ENCODE data around the gene ARSI.
"Not testable (repeated sequence)": the region's sequence is repeated elsewhere in the genome, so short reads cannot be mapped to it uniquely, and the experiment has no call there.

The ARSI gene

GRCh38 chr5:150254774-150255173 is 47.9 kb downstream of the ARSI start:
- Histone ChIP-seq H3K4me3 (ENCODE audit: low read length) (no peak overlapping the region), H3K9ac (ENCODE audit: low read length) (no peak overlapping the region), H3K36me3 (ENCODE audit: control insufficient read depth, insufficient read depth, low read length) (no peaks in the 10 kb centered on the region), H3K9me3 (ENCODE audit: control insufficient read depth, low read length) (no peaks in the 10 kb centered on the region), H3K27me3 (ENCODE audit: control insufficient read depth, insufficient read depth, low read length) (no peaks in the 10 kb centered on the region), H3K4me1 (ENCODE audit: control insufficient read depth, insufficient read depth, low read length) (no peaks in the 10 kb centered on the region)

DNA sequence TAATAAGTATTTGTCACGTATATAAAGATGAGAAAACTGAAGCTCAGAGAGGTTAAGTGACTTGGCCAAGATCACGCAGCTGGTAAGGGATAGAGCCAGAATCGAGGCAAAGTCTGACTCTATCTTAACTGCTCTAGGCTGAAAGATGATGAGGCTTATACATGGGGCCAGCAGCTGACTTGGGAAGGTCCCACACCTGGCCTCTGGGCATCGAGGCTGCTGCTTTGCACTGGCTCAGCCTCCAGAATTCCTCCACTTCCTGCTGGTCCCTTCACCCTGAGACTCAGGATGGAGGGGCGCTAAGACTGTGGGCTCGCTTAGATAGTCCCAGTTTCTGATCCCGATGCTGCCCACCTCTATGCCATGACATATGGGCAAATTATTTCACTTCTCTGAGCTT is 48.3 kb downstream of the ARSI start:
- H3K9me3 ChIP-seq (ENCODE audit: control insufficient read depth, low read length), result no peaks in the 10 kb centered on the region
- no peaks in the 10 kb centered on the region for H3K4me1 ChIP-seq (ENCODE audit: control insufficient read depth, insufficient read depth, low read length)
- H3K9ac ChIP-seq (ENCODE audit: low read length), result no peak overlapping the region
- no peaks in the 10 kb centered on the region for H3K36me3 ChIP-seq (ENCODE audit: control insufficient read depth, insufficient read depth, low read length)
- no peak overlapping the region for H3K4me3 ChIP-seq (ENCODE audit: low read length)
- no peaks in the 10 kb centered on the region for H3K27me3 ChIP-seq (ENCODE audit: control insufficient read depth, insufficient read depth, low read length)

DNA sequence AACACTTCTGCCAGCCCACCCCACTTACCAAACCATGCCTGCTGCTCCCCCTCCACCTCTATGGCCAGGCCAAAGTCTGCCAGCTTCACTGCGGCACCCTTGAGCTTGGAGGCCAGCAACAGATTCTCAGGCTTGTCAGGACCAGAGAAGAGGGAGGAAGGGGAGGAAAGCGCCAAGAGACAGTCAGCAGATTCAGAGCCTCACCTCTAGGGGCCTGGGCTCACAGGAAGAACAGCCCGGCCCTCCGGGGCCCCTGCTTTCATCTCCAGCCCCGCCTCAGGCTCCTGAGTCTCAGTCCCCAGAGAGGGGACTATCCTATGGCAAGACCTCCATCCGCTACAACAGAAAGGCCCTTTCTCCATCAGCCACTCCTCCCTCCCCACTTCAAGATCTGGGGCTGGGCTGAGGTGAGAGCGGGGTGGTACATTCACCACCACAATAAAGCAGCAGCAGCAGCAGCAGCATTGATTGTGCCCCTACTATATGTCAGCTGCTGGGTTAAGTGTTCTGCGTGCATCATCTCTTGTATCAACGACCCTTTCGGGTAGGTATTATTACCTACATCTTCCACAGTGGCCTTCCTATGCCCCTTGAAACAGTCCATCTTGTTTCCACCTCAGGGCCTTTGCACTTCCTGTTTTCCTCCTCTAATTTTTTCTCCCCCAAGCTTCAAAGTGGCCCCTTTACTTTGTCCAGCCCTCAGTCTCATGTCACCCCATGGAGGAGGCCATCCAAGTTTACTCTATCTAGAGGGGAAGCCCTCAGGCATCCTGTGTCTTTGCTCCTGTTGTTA is 49.1 kb downstream of the ARSI start:
- no peak overlapping the region for H3K4me3 ChIP-seq (ENCODE audit: low read length)
- H3K4me1 ChIP-seq (ENCODE audit: control insufficient read depth, insufficient read depth, low read length), result no peaks in the 10 kb centered on the region
- no peak overlapping the region for H3K9ac ChIP-seq (ENCODE audit: low read length)
- H3K9me3 ChIP-seq (ENCODE audit: control insufficient read depth, low read length), result no peaks in the 10 kb centered on the region
- no peaks in the 10 kb centered on the region for H3K27me3 ChIP-seq (ENCODE audit: control insufficient read depth, insufficient read depth, low read length)
- H3K36me3 ChIP-seq (ENCODE audit: control insufficient read depth, insufficient read depth, low read length), result no peaks in the 10 kb centered on the region

DNA sequence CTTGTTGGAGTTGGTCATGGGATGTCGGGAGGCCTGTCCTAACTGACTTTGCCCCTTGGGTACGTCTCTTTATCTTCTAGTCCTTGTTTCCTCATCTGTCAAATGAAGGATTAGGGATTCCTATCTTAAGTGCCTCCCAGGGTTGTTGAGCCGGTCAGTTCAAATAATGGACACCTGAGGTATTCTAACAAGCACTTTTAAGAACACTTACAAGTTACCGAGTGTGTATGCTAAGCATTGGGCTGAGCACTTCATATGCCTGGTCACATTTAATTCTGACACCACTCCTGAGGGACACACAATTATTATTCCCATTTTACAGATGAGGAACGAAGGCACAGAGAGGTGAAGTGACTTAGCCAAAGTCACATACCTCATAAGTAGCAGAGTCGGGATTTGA is 50.2 kb downstream of the ARSI start:
- Histone ChIP-seq H3K9ac (ENCODE audit: low read length) (no peak overlapping the region), H3K4me3 (ENCODE audit: low read length) (no peak overlapping the region), H3K4me1 (ENCODE audit: control insufficient read depth, insufficient read depth, low read length) (no peaks in the 10 kb centered on the region), H3K9me3 (ENCODE audit: control insufficient read depth, low read length) (no peaks in the 10 kb centered on the region), H3K27me3 (ENCODE audit: control insufficient read depth, insufficient read depth, low read length) (no peaks in the 10 kb centered on the region), H3K36me3 (ENCODE audit: control insufficient read depth, insufficient read depth, low read length) (no peaks in the 10 kb centered on the region)

GRCh38 chr5:150251504-150251903 is 51.2 kb downstream of the ARSI start:
- no peaks in the 10 kb centered on the region for H3K27me3 ChIP-seq (ENCODE audit: control insufficient read depth, insufficient read depth, low read length)
- no peak overlapping the region for H3K4me3 ChIP-seq (ENCODE audit: low read length)
- no peaks in the 10 kb centered on the region for H3K9me3 ChIP-seq (ENCODE audit: control insufficient read depth, low read length)
- no peaks in the 10 kb centered on the region for H3K4me1 ChIP-seq (ENCODE audit: control insufficient read depth, insufficient read depth, low read length)
- H3K36me3 ChIP-seq (ENCODE audit: control insufficient read depth, insufficient read depth, low read length), result no peaks in the 10 kb centered on the region
- no peak overlapping the region for H3K9ac ChIP-seq (ENCODE audit: low read length)

GRCh38 chr5:150249744-150250143 is 53.0 kb downstream of the ARSI start:
- Histone ChIP-seq H3K9me3 (ENCODE audit: control insufficient read depth, low read length) (no peaks in the 10 kb centered on the region), H3K4me1 (ENCODE audit: control insufficient read depth, insufficient read depth, low read length) (no peaks in the 10 kb centered on the region), H3K36me3 (ENCODE audit: control insufficient read depth, insufficient read depth, low read length) (no peaks in the 10 kb centered on the region), H3K9ac (ENCODE audit: low read length) (no peak overlapping the region), H3K27me3 (ENCODE audit: control insufficient read depth, insufficient read depth, low read length) (no peaks in the 10 kb centered on the region), H3K4me3 (ENCODE audit: low read length) (no peak overlapping the region)

- Histone ChIP-seq H3K9ac (ENCODE audit: low read length) (no peak overlapping the region), H3K36me3 (ENCODE audit: control insufficient read depth, insufficient read depth, low read length) (no peaks in the 10 kb centered on the region)
These were observed 53.8 kb downstream of the ARSI start for GRCh38 chr5:150248946-150249345.

GRCh38 chr5:150248493-150248892 is 54.2 kb downstream of the ARSI start:
- not testable (repeated sequence) for H3K36me3 ChIP-seq (ENCODE audit: control insufficient read depth, insufficient read depth, low read length); H3K4me1 ChIP-seq (ENCODE audit: control insufficient read depth, insufficient read depth, low read length); H3K4me3 ChIP-seq (ENCODE audit: low read length); H3K9me3 ChIP-seq (ENCODE audit: control insufficient read depth, low read length); H3K27me3 ChIP-seq (ENCODE audit: control insufficient read depth, insufficient read depth, low read length); H3K9ac ChIP-seq (ENCODE audit: low read length)

More at GRCh38 chr5:150248946-150249345, 53.8 kb downstream of the ARSI start:
- Histone ChIP-seq H3K4me1 (ENCODE audit: control insufficient read depth, insufficient read depth, low read length) (no peaks in the 10 kb centered on the region), H3K27me3 (ENCODE audit: control insufficient read depth, insufficient read depth, low read length) (no peaks in the 10 kb centered on the region), H3K9me3 (ENCODE audit: control insufficient read depth, low read length) (no peaks in the 10 kb centered on the region), H3K4me3 (ENCODE audit: low read length) (no peak overlapping the region)

DNA sequence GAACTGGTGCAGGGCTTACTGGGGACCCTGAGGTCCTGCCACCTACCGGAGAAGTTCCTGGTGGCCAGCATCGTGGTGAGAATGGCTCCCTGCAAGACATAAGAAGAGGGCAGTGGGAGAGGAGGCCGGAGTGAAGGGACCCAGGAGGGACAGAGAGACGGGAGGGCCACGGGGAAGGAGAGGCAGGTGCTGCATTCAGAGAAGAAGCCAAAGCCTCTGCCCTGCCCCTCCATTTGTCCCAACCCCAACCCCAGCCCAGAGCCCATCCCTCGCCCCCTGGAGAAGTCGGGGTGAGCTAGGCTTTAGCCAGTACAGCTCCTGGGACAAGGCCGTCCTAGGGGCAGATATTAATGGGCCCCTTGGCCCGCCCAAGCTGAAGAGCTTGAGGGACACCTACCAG is 55.0 kb downstream of the ARSI start:
- Histone ChIP-seq H3K9ac (ENCODE audit: low read length) (no peak overlapping the region), H3K27me3 (ENCODE audit: control insufficient read depth, insufficient read depth, low read length) (no peaks in the 10 kb centered on the region)

GRCh38 chr5:150246835-150247234 is 55.9 kb downstream of the ARSI start:
- H3K9ac ChIP-seq (ENCODE audit: low read length), result no peak overlapping the region
- H3K27me3 ChIP-seq (ENCODE audit: control insufficient read depth, insufficient read depth, low read length), result no peaks in the 10 kb centered on the region
- no peak overlapping the region for H3K4me3 ChIP-seq (ENCODE audit: low read length)
- no peaks in the 10 kb centered on the region for H3K4me1 ChIP-seq (ENCODE audit: control insufficient read depth, insufficient read depth, low read length)
- no peaks in the 10 kb centered on the region for H3K36me3 ChIP-seq (ENCODE audit: control insufficient read depth, insufficient read depth, low read length)
- H3K9me3 ChIP-seq (ENCODE audit: control insufficient read depth, low read length), result no peaks in the 10 kb centered on the region

More for the DNA sequence above, 55.0 kb downstream of the ARSI start:
- no peaks in the 10 kb centered on the region for H3K36me3 ChIP-seq (ENCODE audit: control insufficient read depth, insufficient read depth, low read length)
- no peaks in the 10 kb centered on the region for H3K4me1 ChIP-seq (ENCODE audit: control insufficient read depth, insufficient read depth, low read length)
- no peak overlapping the region for H3K4me3 ChIP-seq (ENCODE audit: low read length)
- no peaks in the 10 kb centered on the region for H3K9me3 ChIP-seq (ENCODE audit: control insufficient read depth, low read length)

GRCh38 chr5:150246429-150246828 is 56.3 kb downstream of the ARSI start:
- H3K36me3 ChIP-seq (ENCODE audit: control insufficient read depth, insufficient read depth, low read length), result no peaks in the 10 kb centered on the region
- no peak overlapping the region for H3K9ac ChIP-seq (ENCODE audit: low read length)
- no peaks in the 10 kb centered on the region for H3K27me3 ChIP-seq (ENCODE audit: control insufficient read depth, insufficient read depth, low read length)
- H3K4me1 ChIP-seq (ENCODE audit: control insufficient read depth, insufficient read depth, low read length), result no peaks in the 10 kb centered on the region
- no peaks in the 10 kb centered on the region for H3K9me3 ChIP-seq (ENCODE audit: control insufficient read depth, low read length)
- no peak overlapping the region for H3K4me3 ChIP-seq (ENCODE audit: low read length)

Measured in mucosa of stomach (tissue), 1 donor.